ENCODE measurements around the gene NXPH3. TPM values are rescaled to one million over a fixed set of nuclear protein-coding genes. Genes with fewer than 3 reads are reported as not detected.

Gene NXPH3
- total RNA-seq, 4 donors from 2014 or later: 1.0 to 5.1 (median 1.2) TPM

GRCh38 chr17:49579522-49579921 is 3.9 kb downstream of the NXPH3 start:
- Histone ChIP-seq H3K4me3 (replicated peaks in 1 of 3) (no peak overlapping the region), H3K4me1 (peaks cover 9 to 28% of the 10 kb centered on the region in 2 donors), H3K27me3 (no peaks in the 10 kb centered on the region), H3K27ac (no peak overlapping the region), H3K36me3 (no peaks in the 10 kb centered on the region), H3K9me3 (no peaks in the 10 kb centered on the region)
- 79 to 80% methylated on average over 5 of the region's 5 CpGs for WGBS, 2 donors
- intact Hi-C loops (cut with DNase I): loop anchor here (5.0 kb wide), 1 partner anchor 273 kb away; no protein-coding TSS in a partner anchor
- no peak for DNase-seq
- TF ChIP-seq CTCF (IDR thresholded peaks at IDR 0.05) (no peak), POLR2A (IDR thresholded peaks at IDR 0.05) (no peak)

GRCh38 chr17:49580055-49580721 is 4.5 kb downstream of the NXPH3 start:
- Histone ChIP-seq H3K27ac (no peak overlapping the region), H3K27me3 (no peaks in the 10 kb centered on the region)

DNA sequence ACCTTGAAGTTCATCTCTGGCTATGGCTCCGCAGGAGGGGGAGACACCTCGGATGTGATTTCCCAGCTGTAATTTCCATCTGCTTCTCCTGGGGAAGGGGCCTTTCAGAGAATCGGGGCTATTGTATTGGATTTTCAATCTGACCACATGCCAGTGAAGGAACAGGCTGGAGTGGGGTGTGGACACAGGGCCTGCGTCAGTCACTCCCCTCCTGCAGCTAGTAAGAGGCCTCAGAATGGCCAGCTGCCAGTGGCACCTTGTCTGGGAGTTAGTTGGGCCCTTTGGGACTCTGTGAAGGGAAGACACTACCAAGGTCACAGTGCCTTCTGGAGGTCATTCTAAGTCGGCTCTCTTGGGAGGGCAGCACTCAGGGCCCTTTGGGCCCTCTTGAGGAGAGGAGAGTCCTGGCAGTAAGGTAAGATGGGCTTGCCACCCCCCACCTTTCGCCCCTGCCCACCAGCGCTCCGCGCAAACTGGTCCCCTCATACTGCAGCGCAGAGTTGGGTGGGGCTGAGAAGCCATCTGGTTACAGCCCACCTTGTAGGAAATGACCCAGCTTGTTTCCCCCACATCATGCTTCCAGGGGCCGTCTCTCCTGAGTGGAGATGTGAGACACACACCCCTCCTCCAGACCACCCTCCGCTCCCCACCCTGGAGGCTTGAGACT is 5.4 kb downstream of the NXPH3 start:
- peaks cover 9 to 21% of the 10 kb centered on the region in 2 donors for H3K4me1 ChIP-seq
- H3K27me3 ChIP-seq: no peaks in the 10 kb centered on the region
- DNase-seq: peak; percentile 31 to 35
- no peak overlapping the region for H3K27ac ChIP-seq
- H3K36me3 ChIP-seq: no peaks in the 10 kb centered on the region
- H3K9me3 ChIP-seq: no peaks in the 10 kb centered on the region
- no peak overlapping the region for H3K4me3 ChIP-seq (replicated peaks in 1 of 3)
- intact Hi-C loops (cut with DNase I): no loop called here
- TF ChIP-seq POLR2A (IDR thresholded peaks at IDR 0.05) (no peak), CTCF (IDR thresholded peaks at IDR 0.05) (no peak)
- WGBS, 2 donors: 82 to 86% methylated on average over 12 of the region's 12 CpGs

More at GRCh38 chr17:49580055-49580721, 4.5 kb downstream of the NXPH3 start:
- DNase-seq: no peak
- H3K36me3 ChIP-seq: no peaks in the 10 kb centered on the region
- WGBS, 2 donors: 84 to 89% methylated on average over 21 of the region's 21 CpGs
- H3K4me1 ChIP-seq: peaks cover 9 to 24% of the 10 kb centered on the region in 2 donors
- intact Hi-C loops (cut with DNase I): no loop called here
- TF ChIP-seq POLR2A (IDR thresholded peaks at IDR 0.05) (no peak), CTCF (IDR thresholded peaks at IDR 0.05) (no peak)
- H3K4me3 ChIP-seq (replicated peaks in 1 of 3): no peak overlapping the region
- H3K9me3 ChIP-seq: no peaks in the 10 kb centered on the region

DNA sequence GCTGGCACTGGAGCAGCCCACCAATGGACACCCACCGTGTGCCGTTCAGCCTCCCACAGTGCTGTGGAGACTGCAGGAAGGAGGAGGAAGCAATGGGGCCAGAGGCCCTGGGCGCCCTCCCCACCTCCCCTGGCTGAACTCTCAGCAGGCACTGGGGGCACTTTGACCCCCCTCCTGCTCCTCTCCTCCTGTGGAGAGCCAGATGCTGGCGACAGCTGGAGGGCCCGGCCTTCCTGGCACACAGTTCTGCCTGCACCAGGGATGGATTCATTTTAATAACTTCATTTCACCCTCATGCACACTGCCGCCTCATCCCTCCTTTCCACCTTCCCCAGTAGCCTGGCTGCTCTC is 6.0 kb downstream of the NXPH3 start:
- Histone ChIP-seq H3K4me3 (replicated peaks in 1 of 3) (no peak overlapping the region), H3K27me3 (no peaks in the 10 kb centered on the region), H3K4me1 (peaks cover 7 to 20% of the 10 kb centered on the region in 2 donors), H3K27ac (no peak overlapping the region), H3K36me3 (no peaks in the 10 kb centered on the region), H3K9me3 (no peaks in the 10 kb centered on the region)
- WGBS, 2 donors: 74 to 76% methylated on average over 4 to 6 of the region's 6 CpGs
- intact Hi-C loops (cut with DNase I): no loop called here
- TF ChIP-seq POLR2A (IDR thresholded peaks at IDR 0.05) (no peak), CTCF (IDR thresholded peaks at IDR 0.05) (no peak)
- no peak for DNase-seq

DNA sequence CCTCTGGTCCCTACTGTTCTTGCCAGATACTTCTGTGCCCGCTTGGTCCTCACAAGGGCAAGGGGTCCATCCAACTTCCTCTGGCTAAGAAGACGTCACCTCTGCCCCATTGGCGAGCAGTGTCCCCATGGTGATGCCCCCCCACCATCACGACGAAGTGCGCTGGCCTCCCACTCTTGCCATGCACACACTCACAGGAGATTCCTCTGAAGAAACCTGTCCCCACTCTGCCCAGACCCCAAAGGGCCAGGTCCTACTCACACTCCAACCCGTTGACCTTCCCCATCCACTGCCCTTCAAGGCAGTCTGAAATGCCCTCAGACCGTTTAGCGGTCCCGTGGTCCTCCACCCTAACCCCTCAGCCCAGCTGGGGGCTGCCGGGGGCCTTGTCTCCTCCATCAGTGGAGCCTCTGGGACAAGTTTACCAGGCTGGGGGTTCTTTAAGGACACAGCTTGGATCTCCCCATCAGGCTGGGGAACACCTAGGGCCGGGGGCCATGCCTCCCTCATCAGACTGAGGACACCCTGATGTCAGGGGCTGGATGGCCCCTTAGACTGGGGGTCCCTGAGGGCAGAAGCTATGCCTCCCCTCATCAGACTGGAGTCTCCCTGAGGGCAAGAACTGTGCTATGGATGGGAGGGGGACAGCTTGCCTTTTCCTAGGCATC is 6.5 kb downstream of the NXPH3 start:
- Histone ChIP-seq H3K27ac (no peak overlapping the region), H3K9me3 (no peaks in the 10 kb centered on the region), H3K27me3 (no peaks in the 10 kb centered on the region), H3K4me1 (peaks cover 2 to 14% of the 10 kb centered on the region in 2 donors), H3K36me3 (no peaks in the 10 kb centered on the region), H3K4me3 (replicated peaks in 1 of 3) (no peak overlapping the region)
- no peak for DNase-seq
- TF ChIP-seq CTCF (IDR thresholded peaks at IDR 0.05): no peak
- no peak for TF ChIP-seq POLR2A (IDR thresholded peaks at IDR 0.05)
- intact Hi-C loops (cut with DNase I): no loop called here
- WGBS, 2 donors: 87 to 91% methylated on average over 11 of the region's 12 CpGs

Measured in thyroid gland (tissue), 4 donors.